Activated naive CD4-positive, alpha-beta T cell treated with anti-CD3 and anti-CD28 coated beads, Interleukin-2, amount 10 ng/mL, durations not matched to agents 7 days and 5 days (primary cell): Measurements from ENCODE around the gene NFKBIL1.

Experiments used
- CTCF ChIA-PET: fragments of 350-600 bp; sonication (Branson Sonifier 250); formaldehyde crosslinking; loops from one replicate; lab custom pipeline; 2021; ENCODE audit warnings: antibody characterized with exemption; lab: Charles Lee
- DNase-seq: peaks from one replicate; pipeline ENCODE4 v3.0.0-alpha.2; 2020
- H3K27ac Mint-ChIP-seq: one replicate; pipeline ENCODE4 v1.8.0; 2021; ENCODE audit warnings: mild to moderate bottlenecking, moderate library complexity, mixed read lengths
- H3K27me3 Mint-ChIP-seq: one replicate; pipeline ENCODE4 v1.8.0; 2021; ENCODE audit warnings: mild to moderate bottlenecking, mixed read lengths
- H3K36me3 Mint-ChIP-seq: one replicate; pipeline ENCODE4 v1.8.0; 2021; ENCODE audit warnings: mixed read lengths
- H3K4me1 Mint-ChIP-seq: one replicate; pipeline ENCODE4 v1.8.0; 2021; ENCODE audit warnings: mixed read lengths
- H3K4me3 Mint-ChIP-seq: one replicate; pipeline ENCODE4 v1.8.0; 2021; ENCODE audit warnings: mild to moderate bottlenecking, moderate library complexity, mixed read lengths
- H3K9me3 Mint-ChIP-seq: one replicate; pipeline ENCODE4 v1.8.0; 2021; ENCODE audit warnings: mixed read lengths

Gene NFKBIL1

DNA sequence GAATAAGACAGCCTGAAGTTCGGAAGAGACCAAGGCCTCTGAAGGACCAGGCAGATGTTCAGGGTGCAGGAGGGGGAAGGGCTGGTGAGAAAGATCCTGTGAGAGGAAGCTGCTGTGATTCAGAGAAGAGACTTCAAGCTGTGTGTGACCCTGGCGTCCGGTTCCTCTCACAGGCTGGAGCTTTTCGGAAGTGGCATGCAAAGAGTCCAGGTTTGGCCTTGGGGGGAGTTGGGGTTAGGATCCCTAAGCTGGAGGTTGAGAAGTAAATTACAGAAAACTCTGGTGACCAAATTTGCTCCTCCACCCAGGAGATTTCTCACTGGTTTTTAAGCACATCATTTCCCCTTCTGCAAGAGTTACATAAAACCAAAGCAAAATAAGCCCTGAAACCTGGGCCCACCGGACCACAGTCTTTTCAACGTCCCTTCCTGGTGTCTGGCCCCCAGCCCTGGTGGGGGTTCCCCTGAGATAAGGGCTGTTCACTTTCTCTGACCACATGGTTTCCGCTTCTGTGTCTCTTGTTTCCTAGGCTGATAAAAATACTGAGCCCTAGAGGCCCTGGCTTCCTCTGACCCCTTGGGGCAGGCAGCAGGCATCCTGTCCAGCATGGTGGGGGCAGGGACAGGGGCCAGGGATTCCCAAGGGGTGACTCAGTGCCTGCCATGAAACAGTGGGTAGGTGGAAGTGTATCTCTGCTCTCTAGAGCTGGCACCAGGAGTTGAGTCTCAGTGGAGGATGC is 12.7 kb downstream of the NFKBIL1 start:
- Mint-ChIP-seq H3K4me1 (peaks cover 70% of the 10 kb centered on the region), H3K27me3 (peaks cover 24% of the 10 kb centered on the region), H3K4me3 (peak overlapping the region; percentile 63), H3K9me3 (no peaks in the 10 kb centered on the region), H3K27ac (peak overlapping the region; percentile 91), H3K36me3 (peaks cover 57% of the 10 kb centered on the region)
- CTCF ChIA-PET: interaction anchor here (1.0 to 17.7 kb wide), 4 partner anchors 9 to 29 kb away, joined by 4 to 1087 read pairs (median 8); partner anchors contain the start of genes ATP6V1G2, LST1, LTB and NCR3
- peak; percentile 69 for DNase-seq

GRCh38 chr6:31560697-31561058 is 13.3 kb downstream of the NFKBIL1 start:
- H3K27ac Mint-ChIP-seq: peak overlapping the region; percentile 91
- DNase-seq: no peak
- H3K36me3 Mint-ChIP-seq: peaks cover 61% of the 10 kb centered on the region
- H3K4me3 Mint-ChIP-seq: peak overlapping the region; percentile 63
- peaks cover 73% of the 10 kb centered on the region for H3K4me1 Mint-ChIP-seq
- H3K9me3 Mint-ChIP-seq: no peaks in the 10 kb centered on the region
- peaks cover 30% of the 10 kb centered on the region for H3K27me3 Mint-ChIP-seq
- CTCF ChIA-PET: interaction anchor here (2.5 to 17.7 kb wide), 2 partner anchors 10 to 28 kb away, joined by 12 to 1087 read pairs; partner anchors contain the start of genes LST1, LTB, NCR3 and TNF

GRCh38 chr6:31567531-31568370 is 20.3 kb downstream of the NFKBIL1 start:
- Mint-ChIP-seq H3K4me3 (peak overlapping the region; percentile 13), H3K9me3 (no peaks in the 10 kb centered on the region), H3K36me3 (peaks cover 22% of the 10 kb centered on the region), H3K27me3 (peaks cover 33% of the 10 kb centered on the region), H3K4me1 (peaks cover 71% of the 10 kb centered on the region), H3K27ac (peak overlapping the region; percentile 85)
- CTCF ChIA-PET: interaction anchor here (1.0 to 27.0 kb wide), 6 partner anchors 9 to 26 kb away, joined by 4 to 780 read pairs (median 8); partner anchors contain the start of genes LST1, LTB and NCR3
- DNase-seq: peak; percentile 52

- Mint-ChIP-seq H3K4me1 (peaks cover 73% of the 10 kb centered on the region), H3K4me3 (peak overlapping the region; percentile 27), H3K27ac (peak overlapping the region; percentile 85), H3K9me3 (no peaks in the 10 kb centered on the region), H3K36me3 (peaks cover 21% of the 10 kb centered on the region), H3K27me3 (peaks cover 33% of the 10 kb centered on the region)
- DNase-seq: peak; percentile 84
- CTCF ChIA-PET: interaction anchor here (1.0 to 27.0 kb wide), 5 partner anchors 9 to 25 kb away, joined by 4 to 780 read pairs (median 9); partner anchors contain the start of genes LST1, LTB and NCR3
Observed at GRCh38 chr6:31568537-31568961, 21.1 kb downstream of the NFKBIL1 start.

DNA sequence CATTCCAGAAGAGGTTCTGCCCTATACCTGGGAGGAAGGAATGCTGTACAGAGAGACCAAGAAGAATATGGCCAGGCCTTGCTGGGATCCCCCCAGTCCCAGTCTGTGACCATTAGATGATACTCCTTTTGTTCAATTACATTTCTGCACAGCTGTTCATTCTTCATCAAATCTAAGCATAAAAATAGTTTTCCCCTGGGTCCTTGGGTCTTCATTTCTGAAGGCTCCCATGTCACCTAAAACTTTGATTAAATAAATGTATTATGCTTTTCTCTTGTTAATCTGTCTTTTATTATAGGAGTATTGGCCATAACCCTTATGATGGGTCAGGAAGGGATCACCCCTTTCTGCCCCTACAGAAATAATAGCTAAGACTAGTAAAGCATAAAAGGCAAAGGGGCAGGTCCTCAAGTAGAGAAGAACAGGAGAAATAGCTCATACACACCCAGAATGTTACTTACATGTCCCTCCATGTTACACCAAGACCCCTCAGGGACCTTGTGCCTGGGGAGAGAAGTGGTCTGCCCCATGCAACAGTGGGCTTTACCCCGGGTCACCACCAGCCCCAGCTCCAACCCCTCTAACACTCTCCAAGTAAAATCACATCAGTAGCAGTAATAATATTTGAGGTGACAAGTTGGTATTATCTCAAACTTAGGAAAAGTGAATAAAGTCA is 22.6 kb downstream of the NFKBIL1 start:
- peak overlapping the region; percentile 40 for H3K27ac Mint-ChIP-seq
- no peaks in the 10 kb centered on the region for H3K9me3 Mint-ChIP-seq
- H3K27me3 Mint-ChIP-seq: peaks cover 22% of the 10 kb centered on the region
- DNase-seq: no peak
- peaks cover 15% of the 10 kb centered on the region for H3K36me3 Mint-ChIP-seq
- peaks cover 85% of the 10 kb centered on the region for H3K4me1 Mint-ChIP-seq
- no peak overlapping the region for H3K4me3 Mint-ChIP-seq
- CTCF ChIA-PET: interaction anchor here (0.9 to 27.0 kb wide), 4 partner anchors 9 to 24 kb away, joined by 3 to 780 read pairs (median 16); partner anchors contain the start of genes LST1 and NCR3

DNA sequence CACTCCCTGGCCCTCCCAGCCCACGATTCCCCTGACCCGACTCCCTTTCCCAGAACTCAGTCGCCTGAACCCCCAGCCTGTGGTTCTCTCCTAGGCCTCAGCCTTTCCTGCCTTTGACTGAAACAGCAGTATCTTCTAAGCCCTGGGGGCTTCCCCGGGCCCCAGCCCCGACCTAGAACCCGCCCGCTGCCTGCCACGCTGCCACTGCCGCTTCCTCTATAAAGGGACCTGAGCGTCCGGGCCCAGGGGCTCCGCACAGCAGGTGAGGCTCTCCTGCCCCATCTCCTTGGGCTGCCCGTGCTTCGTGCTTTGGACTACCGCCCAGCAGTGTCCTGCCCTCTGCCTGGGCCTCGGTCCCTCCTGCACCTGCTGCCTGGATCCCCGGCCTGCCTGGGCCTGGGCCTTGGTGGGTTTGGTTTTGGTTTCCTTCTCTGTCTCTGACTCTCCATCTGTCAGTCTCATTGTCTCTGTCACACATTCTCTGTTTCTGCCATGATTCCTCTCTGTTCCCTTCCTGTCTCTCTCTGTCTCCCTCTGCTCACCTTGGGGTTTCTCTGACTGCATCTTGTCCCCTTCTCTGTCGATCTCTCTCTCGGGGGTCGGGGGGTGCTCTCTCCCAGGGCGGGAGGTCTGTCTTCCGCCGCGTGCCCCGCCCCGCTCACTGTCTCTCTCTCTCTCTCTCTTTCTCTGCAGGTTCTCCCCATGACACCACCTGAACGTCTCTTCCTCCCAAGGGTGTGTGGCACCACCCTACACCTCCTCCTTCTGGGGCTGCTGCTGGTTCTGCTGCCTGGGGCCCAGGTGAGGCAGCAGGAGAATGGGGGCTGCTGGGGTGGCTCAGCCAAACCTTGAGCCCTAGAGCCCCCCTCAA is 24.9 kb downstream of the NFKBIL1 start, which contains the start of gene LTA:
Gene LTA (plus strand): TSS at position 249 of the 871 bp plus-strand sequence. CDS start 454 bp downstream, at position 703.
- peaks cover 31% of the 10 kb centered on the region for H3K36me3 Mint-ChIP-seq

GRCh38 chr6:31573239-31574105 is 26.1 kb downstream of the NFKBIL1 start:
- no peak for DNase-seq
- peak overlapping the region; percentile 94 for H3K4me3 Mint-ChIP-seq
- H3K9me3 Mint-ChIP-seq: no peaks in the 10 kb centered on the region
- peak overlapping the region; percentile 96 for H3K27ac Mint-ChIP-seq
- CTCF ChIA-PET: interaction anchor here (0.6 to 33.1 kb wide), 3 partner anchors 20 to 46 kb away, joined by 3 to 1087 read pairs (median 780); partner anchors contain the start of genes ATP6V1G2, LST1, NCR3 and NFKBIL1
- H3K27me3 Mint-ChIP-seq: peaks cover 4% of the 10 kb centered on the region
- H3K4me1 Mint-ChIP-seq: peaks cover 91% of the 10 kb centered on the region
- H3K36me3 Mint-ChIP-seq: peaks cover 38% of the 10 kb centered on the region

More for the DNA sequence above, 24.9 kb downstream of the NFKBIL1 start, which contains the start of gene LTA:
- H3K9me3 Mint-ChIP-seq: no peaks in the 10 kb centered on the region
- DNase-seq: peak; percentile 82
- peaks cover 96% of the 10 kb centered on the region for H3K4me1 Mint-ChIP-seq
- H3K4me3 Mint-ChIP-seq: peak within 1 kb of the TSS; percentile 94
- H3K27ac Mint-ChIP-seq: peak within 1 kb of the TSS; percentile 96
- H3K27me3 Mint-ChIP-seq: peaks cover 8% of the 10 kb centered on the region
- CTCF ChIA-PET: interaction anchor here (27.0 to 33.1 kb wide), 2 partner anchors 19 to 22 kb away, joined by 780 to 1087 read pairs; partner anchors contain the start of genes ATP6V1G2, LST1, NCR3 and NFKBIL1

GRCh38 chr6:31574106-31575061 is 27.0 kb downstream of the NFKBIL1 start:
- CTCF ChIA-PET: interaction anchor here (0.6 to 33.1 kb wide), 4 partner anchors 20 to 83 kb away, joined by 3 to 1087 read pairs (median 392); partner anchors contain the start of genes ATP6V1G2, LST1, NCR3 and NFKBIL1
- DNase-seq: no peak
- peaks cover 45% of the 10 kb centered on the region for H3K36me3 Mint-ChIP-seq
- H3K9me3 Mint-ChIP-seq: no peaks in the 10 kb centered on the region
- peak overlapping the region; percentile 96 for H3K27ac Mint-ChIP-seq
- H3K4me3 Mint-ChIP-seq: peak overlapping the region; percentile 92
- H3K27me3 Mint-ChIP-seq: peaks cover 4% of the 10 kb centered on the region
- peaks cover 91% of the 10 kb centered on the region for H3K4me1 Mint-ChIP-seq

DNA sequence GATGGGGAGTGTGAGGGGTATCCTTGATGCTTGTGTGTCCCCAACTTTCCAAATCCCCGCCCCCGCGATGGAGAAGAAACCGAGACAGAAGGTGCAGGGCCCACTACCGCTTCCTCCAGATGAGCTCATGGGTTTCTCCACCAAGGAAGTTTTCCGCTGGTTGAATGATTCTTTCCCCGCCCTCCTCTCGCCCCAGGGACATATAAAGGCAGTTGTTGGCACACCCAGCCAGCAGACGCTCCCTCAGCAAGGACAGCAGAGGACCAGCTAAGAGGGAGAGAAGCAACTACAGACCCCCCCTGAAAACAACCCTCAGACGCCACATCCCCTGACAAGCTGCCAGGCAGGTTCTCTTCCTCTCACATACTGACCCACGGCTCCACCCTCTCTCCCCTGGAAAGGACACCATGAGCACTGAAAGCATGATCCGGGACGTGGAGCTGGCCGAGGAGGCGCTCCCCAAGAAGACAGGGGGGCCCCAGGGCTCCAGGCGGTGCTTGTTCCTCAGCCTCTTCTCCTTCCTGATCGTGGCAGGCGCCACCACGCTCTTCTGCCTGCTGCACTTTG is 28.0 kb downstream of the NFKBIL1 start, which contains the start of gene TNF:
Gene TNF (plus strand): TSS at position 231 of the 567 bp plus-strand sequence. CDS start 177 bp downstream, at position 408.
- H3K27me3 Mint-ChIP-seq: peaks cover 4% of the 10 kb centered on the region
- peaks cover 53% of the 10 kb centered on the region for H3K36me3 Mint-ChIP-seq
- H3K9me3 Mint-ChIP-seq: no peaks in the 10 kb centered on the region
- peaks cover 88% of the 10 kb centered on the region for H3K4me1 Mint-ChIP-seq
- CTCF ChIA-PET: interaction anchor here (0.5 to 33.1 kb wide), 4 partner anchors 18 to 82 kb away, joined by 3 to 1087 read pairs (median 392); partner anchors contain the start of genes ATP6V1G2, LST1, NCR3 and NFKBIL1
- DNase-seq: peak; percentile 86
- peak within 1 kb of the TSS; percentile 87 for H3K27ac Mint-ChIP-seq
- H3K4me3 Mint-ChIP-seq: peak within 1 kb of the TSS; percentile 92

- Mint-ChIP-seq H3K4me1 (peaks cover 82% of the 10 kb centered on the region), H3K36me3 (peaks cover 59% of the 10 kb centered on the region)
- CTCF ChIA-PET: interaction anchor here (2.5 to 33.1 kb wide), 3 partner anchors 8 to 23 kb away, joined by 9 to 1087 read pairs (median 780); partner anchors contain the start of genes ATP6V1G2, LST1, NCR3 and NFKBIL1
Observed at GRCh38 chr6:31575952-31576685, 28.7 kb downstream of the NFKBIL1 start.

More at GRCh38 chr6:31575952-31576685, 28.7 kb downstream of the NFKBIL1 start:
- DNase-seq: no peak
- Mint-ChIP-seq H3K9me3 (no peaks in the 10 kb centered on the region), H3K4me3 (peak overlapping the region; percentile 92), H3K27me3 (peaks cover 4% of the 10 kb centered on the region), H3K27ac (peak overlapping the region; percentile 87)
